ENCODE measurements around the gene PRKCA. TPM values are rescaled to one million over a fixed set of nuclear protein-coding genes. Genes with fewer than 3 reads are reported as not detected.

Gene PRKCA
- total RNA-seq, 1 donor from 2014 or later: 132 TPM

- intact Hi-C loops (cut with micrococcal nuclease): no loop called here
Observed at GRCh38 chr17:66662496-66662895, 360.1 kb downstream of the PRKCA start.

- intact Hi-C loops (cut with micrococcal nuclease): no loop called here
Observed at GRCh38 chr17:66663041-66663606, 360.7 kb downstream of the PRKCA start.

GRCh38 chr17:66664336-66664735, 361.9 kb downstream of the PRKCA start:
- intact Hi-C loops (cut with micrococcal nuclease): no loop called here

DNA sequence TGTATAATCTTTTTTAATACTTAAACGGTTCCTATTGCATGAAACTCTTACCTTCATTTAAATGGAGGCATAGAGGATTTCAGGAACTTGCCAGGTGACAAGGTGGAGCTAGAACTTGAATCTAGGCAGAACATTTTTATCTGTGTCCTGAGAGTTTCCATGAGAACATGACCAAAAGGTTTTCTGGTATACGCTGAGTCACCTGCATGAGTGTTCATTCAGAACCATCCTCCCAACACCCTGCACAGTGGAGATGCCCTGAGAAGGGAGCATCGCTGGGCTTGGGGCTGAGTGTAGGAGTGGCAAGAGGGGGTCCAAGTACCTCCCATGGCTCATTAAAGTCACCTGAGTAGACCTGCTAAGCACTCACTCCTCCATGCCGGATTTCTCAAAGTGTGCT, 362.8 kb downstream of the PRKCA start:
- intact Hi-C loops (cut with micrococcal nuclease): no loop called here

GRCh38 chr17:66667090-66667489, 364.7 kb downstream of the PRKCA start:
- intact Hi-C loops (cut with micrococcal nuclease): loop anchor here (1.0 kb wide), 2 partner anchors 14 to 34 kb away; no protein-coding TSS in a partner anchor

DNA sequence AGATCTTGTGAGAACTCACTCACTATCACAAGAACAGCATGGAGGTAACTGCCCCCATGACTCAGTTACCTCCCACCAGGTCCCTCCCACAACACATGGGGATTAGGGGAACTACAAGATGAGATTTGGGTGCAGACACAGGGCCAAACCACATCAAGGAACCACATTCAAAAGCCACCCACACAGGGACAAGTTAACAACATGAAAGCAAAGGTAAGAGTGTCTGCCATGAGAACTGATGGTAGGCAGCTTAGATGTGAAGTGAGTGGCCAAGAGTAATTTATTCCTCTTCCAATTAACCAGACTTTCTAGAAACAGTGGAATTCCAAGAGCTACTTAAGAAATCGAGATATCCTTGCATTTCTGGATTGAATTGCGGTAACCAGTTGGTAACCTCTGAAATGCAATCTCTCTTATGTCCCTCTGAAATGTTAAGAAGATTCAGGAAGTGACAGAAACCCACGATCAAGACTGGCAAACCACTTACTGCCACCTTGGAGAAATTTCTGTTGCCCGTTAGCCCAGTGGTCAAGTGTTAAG, 365.1 kb downstream of the PRKCA start:
- intact Hi-C loops (cut with micrococcal nuclease): loop anchor here (1.0 kb wide), 2 partner anchors 14 to 34 kb away; no protein-coding TSS in a partner anchor

DNA sequence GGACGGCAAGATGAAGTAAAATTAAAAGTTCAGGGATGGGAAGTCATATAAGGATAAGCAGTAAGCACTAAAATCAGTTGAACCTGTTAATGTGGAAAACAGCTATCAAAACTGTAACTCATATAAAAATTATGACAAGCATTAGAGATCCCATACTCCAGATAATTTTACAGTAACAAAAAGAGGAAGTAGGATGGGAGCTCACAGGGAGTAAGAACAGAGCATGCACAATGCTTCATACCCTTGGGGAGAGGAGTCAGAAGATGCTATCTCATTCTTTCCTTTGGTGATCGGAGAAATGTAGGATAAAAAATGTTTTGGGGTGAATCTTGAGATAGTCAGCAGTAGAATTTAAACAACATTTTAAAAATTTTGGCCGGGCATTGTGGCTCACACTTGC, 367.8 kb downstream of the PRKCA start:
- intact Hi-C loops (cut with micrococcal nuclease): loop anchor here (5.0 kb wide), 2 partner anchors 203 to 243 kb away; no protein-coding TSS in a partner anchor

DNA sequence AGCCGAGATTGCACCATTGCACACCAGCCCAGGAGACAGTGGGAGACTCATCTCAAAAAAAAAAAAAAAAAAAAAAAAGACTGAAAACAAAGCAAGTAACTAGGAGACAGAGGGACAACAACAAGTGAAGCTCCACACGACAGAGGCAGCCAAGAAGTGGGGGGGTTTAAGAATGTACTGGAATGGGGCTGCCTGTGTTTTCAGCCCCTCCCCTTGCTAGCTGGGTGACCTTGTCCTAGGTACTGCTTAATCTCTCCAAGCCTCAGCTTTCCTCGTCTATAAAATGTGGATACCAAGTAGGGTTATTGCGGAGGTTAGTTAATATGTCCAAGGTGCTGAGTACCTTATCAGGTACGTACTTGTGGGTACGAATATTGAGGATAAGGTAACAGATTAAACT, 368.7 kb downstream of the PRKCA start:
- intact Hi-C loops (cut with micrococcal nuclease): loop anchor here (5.0 kb wide), 2 partner anchors 204 to 244 kb away; no protein-coding TSS in a partner anchor

- intact Hi-C loops (cut with micrococcal nuclease): loop anchor here (1.0 to 5.0 kb wide), 9 partner anchors 40 to 481 kb away; partner anchors contain the start of genes CEP112 and PRKCA
Observed at GRCh38 chr17:66673668-66674276, 371.4 kb downstream of the PRKCA start.

GRCh38 chr17:66675273-66675990, 373.0 kb downstream of the PRKCA start:
- intact Hi-C loops (cut with micrococcal nuclease): no loop called here

DNA sequence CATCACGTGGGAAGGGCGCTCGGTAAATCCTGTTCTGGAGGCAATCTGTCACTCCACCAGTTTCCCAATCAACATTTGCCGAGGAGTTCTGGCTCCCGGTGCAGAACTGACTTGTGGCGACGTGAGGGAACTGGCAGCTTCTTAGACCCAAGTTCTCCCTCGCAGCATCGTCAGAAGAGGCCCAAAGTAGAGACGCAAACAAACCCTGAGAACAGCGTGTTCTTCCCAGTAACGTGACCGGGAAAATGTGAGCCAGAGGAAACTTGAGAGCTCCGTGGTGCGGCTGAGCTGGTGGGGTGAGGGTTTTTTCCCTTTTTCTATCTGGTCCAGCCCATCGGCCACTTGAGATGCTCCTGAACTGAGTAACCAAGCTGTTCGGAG, 373.6 kb downstream of the PRKCA start:
- intact Hi-C loops (cut with micrococcal nuclease): no loop called here

- intact Hi-C loops (cut with micrococcal nuclease): no loop called here
Observed at GRCh38 chr17:66676421-66676820, 374.0 kb downstream of the PRKCA start.

- intact Hi-C loops (cut with micrococcal nuclease): no loop called here
Observed at GRCh38 chr17:66677201-66677981, 375.0 kb downstream of the PRKCA start.

DNA sequence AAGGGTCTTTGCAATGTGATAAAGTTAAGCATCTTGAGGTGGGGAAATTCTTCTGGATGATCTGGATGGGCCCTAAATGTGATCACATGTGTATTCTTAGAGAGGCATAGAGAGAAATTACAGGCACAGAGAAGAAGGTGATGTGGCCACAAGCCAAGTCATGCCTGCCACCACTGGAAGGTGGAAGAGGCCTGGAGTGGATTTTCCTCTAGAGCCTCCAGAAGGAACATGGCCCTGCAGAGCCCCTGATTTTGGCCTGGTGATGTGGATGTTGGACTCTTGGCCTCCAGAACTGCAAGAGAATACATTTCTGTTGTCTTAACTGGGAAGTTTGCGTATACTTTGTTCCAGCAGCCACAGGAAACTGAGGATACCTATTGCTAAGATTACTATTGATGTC, 375.6 kb downstream of the PRKCA start:
- intact Hi-C loops (cut with micrococcal nuclease): no loop called here

GRCh38 chr17:66678827-66679226, 376.4 kb downstream of the PRKCA start:
- intact Hi-C loops (cut with micrococcal nuclease): no loop called here

DNA sequence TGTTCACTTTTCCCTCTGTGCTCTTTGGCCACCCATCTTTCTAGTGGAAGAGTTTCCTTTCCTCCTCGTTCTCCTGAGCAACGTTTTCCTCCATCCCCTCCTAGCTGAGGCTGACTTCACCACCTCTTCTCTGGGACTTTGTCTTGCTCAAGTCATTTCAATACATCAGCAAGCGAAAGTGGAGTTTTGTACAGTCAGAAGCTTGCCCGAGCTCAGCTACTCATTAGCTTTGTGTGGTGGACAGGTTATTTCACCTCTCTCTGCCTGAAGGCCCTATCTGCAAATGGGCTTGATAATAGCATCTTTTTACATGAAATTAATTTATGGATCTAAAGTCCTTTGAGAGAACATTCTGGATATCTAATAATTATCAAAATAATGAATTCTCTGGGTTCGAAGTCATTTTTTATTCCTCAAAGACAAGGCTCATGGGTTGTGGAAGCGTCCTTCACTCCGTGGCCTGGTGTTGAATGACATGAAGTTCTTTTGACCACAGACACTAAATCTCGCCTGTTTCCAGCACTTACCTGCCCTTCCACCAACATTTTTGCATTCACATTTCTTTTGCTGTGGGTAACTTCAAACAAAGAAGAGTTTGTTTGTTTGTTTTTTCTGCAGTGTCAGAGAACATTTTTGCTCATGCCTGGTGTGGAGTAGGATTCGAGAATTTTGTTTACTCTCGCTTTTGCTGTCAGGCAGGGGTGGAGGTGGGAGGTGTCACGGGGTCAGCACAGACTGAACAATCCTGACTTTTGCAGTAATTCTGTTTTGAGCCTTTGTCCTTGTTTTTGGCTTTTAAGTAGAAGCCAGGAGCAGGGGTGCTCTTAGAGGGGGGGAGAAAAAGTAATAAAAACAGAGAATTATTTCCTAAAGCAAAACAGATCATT, 377.5 kb downstream of the PRKCA start:
- intact Hi-C loops (cut with micrococcal nuclease): no loop called here

GRCh38 chr17:66682283-66682682, 379.9 kb downstream of the PRKCA start:
- intact Hi-C loops (cut with micrococcal nuclease): no loop called here

DNA sequence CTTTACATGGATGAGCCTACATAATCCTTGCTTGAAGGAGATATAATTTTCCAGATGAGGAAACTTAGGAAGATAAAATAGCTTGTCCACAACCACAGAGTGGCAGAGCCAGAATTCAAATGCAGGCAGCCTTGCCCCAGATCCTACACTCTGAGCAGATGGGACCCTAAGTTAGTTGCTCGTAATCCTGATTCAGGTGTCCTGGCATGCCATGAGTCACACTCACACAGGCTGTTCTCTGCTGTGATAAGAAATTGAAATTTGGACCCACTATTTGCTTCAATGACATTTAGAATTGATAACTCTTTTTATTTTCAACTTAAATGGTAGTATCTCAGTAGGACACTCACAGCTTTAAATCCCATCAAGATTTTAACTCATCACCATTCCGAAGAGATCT, 381.8 kb downstream of the PRKCA start:
- intact Hi-C loops (cut with micrococcal nuclease): no loop called here

- intact Hi-C loops (cut with micrococcal nuclease): no loop called here
Observed at GRCh38 chr17:66684731-66685130, 382.3 kb downstream of the PRKCA start.

DNA sequence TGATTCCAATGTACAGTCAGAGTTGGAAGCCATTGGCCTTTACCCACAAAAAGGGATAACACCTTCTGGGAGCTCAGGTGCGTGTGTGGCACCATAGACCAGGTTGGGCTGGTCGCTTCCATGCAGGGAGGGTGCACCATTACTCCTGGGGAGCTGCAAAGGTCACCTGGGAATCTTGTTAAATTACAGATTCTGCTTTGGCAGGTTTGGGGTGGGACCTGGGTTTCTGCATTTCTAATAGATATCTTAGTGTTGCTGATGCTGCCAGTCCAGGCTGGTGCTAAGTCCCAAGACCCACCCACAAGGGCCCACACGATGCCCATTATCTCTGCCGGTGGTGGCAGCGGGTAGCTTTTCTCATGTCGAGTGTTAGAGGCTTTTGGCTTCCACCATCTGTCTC, 384.2 kb downstream of the PRKCA start:
- intact Hi-C loops (cut with micrococcal nuclease): no loop called here

Measured in T-helper 1 cell treated with Interleukin-12 subunit alpha and Interleukin-12 subunit beta and Interleukin-4 antibody, amounts not matched to agents 30 ng/mL and 1 ng/mL, for 36 hours (primary cell).